NCI-H1436 treated with DMSO at 0.1 percent for 48 hours (cell line): ENCODE data around the gene TMEM203.
A peak's percentile ranks its signal among the peaks of the same experiment; 100 is the strongest.
"Not testable (repeated sequence)": the region's sequence is repeated elsewhere in the genome, so short reads cannot be mapped to it uniquely, and the experiment has no call there.

Experiments
- DNase-seq: peaks from one replicate; lab custom pipeline; 2025; lab: John Stamatoyannopoulos, UW

Gene TMEM203

GRCh38 chr9:137205126-137206069 lies at the start of gene TMEM203, which contains the start of gene NDOR1:
Gene TMEM203 (minus strand): TSS chr9:137205648. CDS start chr9:137205414, 234 bp downstream.
Gene NDOR1 (plus strand): TSS chr9:137205700. CDS start chr9:137205778, 78 bp downstream.
- peak; percentile 20 for DNase-seq

- DNase-seq: peak; percentile 49
Observed at GRCh38 chr9:137254624-137255447, 49.4 kb upstream of the TMEM203 start, which contains the start of gene NELFB. Gene NELFB (plus strand): TSS chr9:137255327.

GRCh38 chr9:137253717-137254623 lies 48.5 kb upstream of the TMEM203 start:
- DNase-seq: no peak

- DNase-seq: no peak
Observed at GRCh38 chr9:137252555-137253506, 47.4 kb upstream of the TMEM203 start.

- no peak for DNase-seq
Observed at GRCh38 chr9:137251490-137252268, 46.2 kb upstream of the TMEM203 start.

- no peak for DNase-seq
Observed at GRCh38 chr9:137251194-137251461, 45.7 kb upstream of the TMEM203 start, which contains the start of gene STPG3. Gene STPG3 (plus strand): TSS chr9:137251286. CDS start chr9:137251287, 1 bp downstream.

- no peak for DNase-seq
Observed at GRCh38 chr9:137250329-137251193, 45.1 kb upstream of the TMEM203 start.

- no peak for DNase-seq
Observed at GRCh38 chr9:137247916-137248175, 42.4 kb upstream of the TMEM203 start.

- no peak for DNase-seq
Observed at GRCh38 chr9:137247135-137247915, 41.9 kb upstream of the TMEM203 start.

- DNase-seq: no peak
Observed at GRCh38 chr9:137245450-137246421, 40.3 kb upstream of the TMEM203 start.

- no peak for DNase-seq
Observed at GRCh38 chr9:137244486-137245449, 39.3 kb upstream of the TMEM203 start.

GRCh38 chr9:137243626-137244485 lies 38.4 kb upstream of the TMEM203 start:
- no peak for DNase-seq

- not testable (repeated sequence) for DNase-seq
Observed at GRCh38 chr9:137243266-137243625, 37.8 kb upstream of the TMEM203 start.

- DNase-seq: no peak
Observed at GRCh38 chr9:137242269-137243203, 37.1 kb upstream of the TMEM203 start.
